ENCODE data around the gene KCTD6.
A peak's percentile ranks its signal among the peaks of the same experiment; 100 is the strongest.

DNA sequence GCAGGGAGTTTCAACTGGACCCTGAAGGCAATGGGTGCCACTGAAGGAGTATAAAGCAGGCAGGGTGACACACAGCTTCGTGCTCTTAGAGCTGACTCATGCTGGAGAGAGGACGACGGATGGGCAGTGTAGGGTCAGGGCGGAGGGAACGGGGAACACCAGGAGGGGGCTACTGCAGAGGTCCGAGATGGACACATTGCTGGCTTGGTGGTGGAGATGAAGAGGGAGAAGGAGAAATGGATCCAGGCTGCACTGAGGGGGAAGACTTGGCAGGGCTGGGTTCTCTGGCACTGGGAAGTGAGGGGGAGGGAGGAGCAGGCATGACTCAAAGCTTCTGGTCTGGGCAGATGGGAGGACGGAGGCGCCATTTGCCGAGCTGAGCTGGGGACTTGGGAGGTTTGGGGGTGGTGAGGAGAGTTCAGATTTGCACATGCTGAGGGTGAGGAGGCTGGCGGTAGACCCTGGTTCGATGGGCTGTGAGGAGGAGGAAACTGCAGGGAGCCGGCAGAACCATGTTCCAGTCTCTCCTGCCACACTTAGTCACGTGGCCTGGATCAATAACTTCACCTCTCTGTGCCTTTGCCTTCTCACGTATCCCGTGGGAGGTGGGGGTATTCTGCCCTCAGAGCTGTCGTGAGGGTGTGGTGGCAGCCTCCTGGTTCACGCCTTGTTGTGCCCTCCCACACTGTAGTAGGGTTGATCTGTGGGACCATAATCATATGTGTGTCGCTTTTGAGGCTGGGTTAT, 4.6 kb upstream of the KCTD6 start:
- TF ChIP-seq ZNF274 (IDR thresholded peaks at IDR 0.05; ENCODE audit: low read depth, low read length): no peak
- TF ChIP-seq, protein P1, sequence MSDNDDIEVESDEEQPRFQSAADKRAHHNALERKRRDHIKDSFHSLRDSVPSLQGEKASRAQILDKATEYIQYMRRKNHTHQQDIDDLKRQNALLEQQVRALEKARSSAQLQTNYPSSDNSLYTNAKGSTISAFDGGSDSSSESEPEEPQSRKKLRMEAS (IDR thresholded peaks at IDR 0.05): peak; percentile 81
- TF ChIP-seq, protein P2, sequence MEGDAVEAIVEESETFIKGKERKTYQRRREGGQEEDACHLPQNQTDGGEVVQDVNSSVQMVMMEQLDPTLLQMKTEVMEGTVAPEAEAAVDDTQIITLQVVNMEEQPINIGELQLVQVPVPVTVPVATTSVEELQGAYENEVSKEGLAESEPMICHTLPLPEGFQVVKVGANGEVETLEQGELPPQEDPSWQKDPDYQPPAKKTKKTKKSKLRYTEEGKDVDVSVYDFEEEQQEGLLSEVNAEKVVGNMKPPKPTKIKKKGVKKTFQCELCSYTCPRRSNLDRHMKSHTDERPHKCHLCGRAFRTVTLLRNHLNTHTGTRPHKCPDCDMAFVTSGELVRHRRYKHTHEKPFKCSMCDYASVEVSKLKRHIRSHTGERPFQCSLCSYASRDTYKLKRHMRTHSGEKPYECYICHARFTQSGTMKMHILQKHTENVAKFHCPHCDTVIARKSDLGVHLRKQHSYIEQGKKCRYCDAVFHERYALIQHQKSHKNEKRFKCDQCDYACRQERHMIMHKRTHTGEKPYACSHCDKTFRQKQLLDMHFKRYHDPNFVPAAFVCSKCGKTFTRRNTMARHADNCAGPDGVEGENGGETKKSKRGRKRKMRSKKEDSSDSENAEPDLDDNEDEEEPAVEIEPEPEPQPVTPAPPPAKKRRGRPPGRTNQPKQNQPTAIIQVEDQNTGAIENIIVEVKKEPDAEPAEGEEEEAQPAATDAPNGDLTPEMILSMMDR (IDR thresholded peaks at IDR 0.05 in 2 of 3, conservative IDR thresholded peaks at IDR 0.05 in 1 of 3; ENCODE audit: borderline replicate concordance in 1 of 3, insufficient read depth in 1 of 3, low read depth in 2 of 3, low read length in 2 of 3): no peak
